DND-41 (cell line): ENCODE measurements around the gene ECI1.

Source experiments
- CTCF ChIP-seq: IDR thresholded peaks from 2 replicates; pipeline ENCODE4 v1.5.1; 2012; ENCODE audit warnings: borderline replicate concordance, low read length, moderate library complexity, mild to moderate bottlenecking; ENCODE audit not compliant: poor library complexity, severe bottlenecking; ENCODE audit errors: extremely low read depth
- EZH2 ChIP-seq: IDR thresholded peaks from 3 replicates; pipeline ENCODE4 v1.6.1; 2012; ENCODE audit warnings: borderline replicate concordance, low read depth, mild to moderate bottlenecking, moderate library complexity, low read length, inconsistent platforms; ENCODE audit not compliant: severe bottlenecking

GRCh38 chr16:2209258-2210008 is 42.0 kb downstream of the ECI1 start:
- TF ChIP-seq CTCF (no peak), EZH2 (no peak)
